NCI-H2171 treated with DMSO at 0.1 percent for 48 hours (cell line): ENCODE results near the gene MAPK8IP3.
"Not testable (repeated sequence)": the region's sequence is repeated elsewhere in the genome, so short reads cannot be mapped to it uniquely, and the experiment has no call there.

Source experiments
- DNase-seq: peaks from one replicate; lab custom pipeline; 2025; lab: John Stamatoyannopoulos, UW

Gene MAPK8IP3

GRCh38 chr16:1709356-1709755 is 3.4 kb downstream of the MAPK8IP3 start:
- peak; percentile 82 for DNase-seq

GRCh38 chr16:1710811-1711507 is 5.0 kb downstream of the MAPK8IP3 start:
- no peak for DNase-seq

DNA sequence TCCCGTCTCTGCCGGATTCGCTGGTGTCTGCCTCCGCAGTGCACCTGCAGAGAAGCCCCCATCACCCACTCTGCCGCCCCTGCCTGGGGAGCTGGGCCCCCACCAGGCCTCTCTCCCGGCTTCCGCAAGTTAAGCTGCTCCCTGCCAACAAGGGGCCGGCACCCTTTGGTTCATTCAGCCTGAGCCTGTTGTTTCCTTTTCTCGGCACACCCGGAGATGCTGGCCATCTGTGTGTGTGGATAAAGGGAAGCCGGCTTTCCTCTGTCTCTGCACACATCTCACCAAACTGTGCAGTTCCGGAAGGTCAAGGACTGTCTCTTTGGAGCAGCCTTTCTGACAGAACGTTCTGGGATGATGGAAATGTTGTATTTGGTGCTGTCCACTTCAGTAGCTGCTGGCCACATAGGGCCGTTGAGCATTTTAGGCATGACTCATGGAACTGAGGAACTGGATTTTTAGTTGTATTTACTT is 6.8 kb downstream of the MAPK8IP3 start:
- DNase-seq, result no peak

DNA sequence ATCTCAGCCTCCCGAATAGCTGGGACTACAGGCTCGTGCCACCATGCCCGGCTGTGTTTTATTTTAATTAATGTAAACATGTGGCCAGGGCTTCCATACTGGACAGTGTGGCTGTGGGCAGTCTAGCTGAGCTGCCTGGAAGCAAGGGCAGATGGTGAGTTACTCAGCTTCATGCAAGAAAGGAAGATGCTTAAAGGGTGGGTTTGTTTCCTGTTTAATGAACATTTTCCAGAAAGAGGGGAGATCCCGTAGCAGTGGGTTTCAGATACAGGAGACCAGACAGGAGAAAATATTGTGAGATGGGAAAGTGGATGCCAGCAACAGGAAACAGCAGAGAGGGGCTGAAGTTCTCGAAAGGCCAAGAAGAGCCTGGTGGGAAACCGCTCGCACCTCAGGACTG is 7.3 kb downstream of the MAPK8IP3 start:
- no peak for DNase-seq

GRCh38 chr16:1713933-1714332 is 7.9 kb downstream of the MAPK8IP3 start:
- DNase-seq, result no peak

- DNase-seq, result no peak
Observed at GRCh38 chr16:1715220-1715619, 9.2 kb downstream of the MAPK8IP3 start.

- DNase-seq, result not testable (repeated sequence)
Observed at GRCh38 chr16:1718236-1718635, 12.2 kb downstream of the MAPK8IP3 start.

DNA sequence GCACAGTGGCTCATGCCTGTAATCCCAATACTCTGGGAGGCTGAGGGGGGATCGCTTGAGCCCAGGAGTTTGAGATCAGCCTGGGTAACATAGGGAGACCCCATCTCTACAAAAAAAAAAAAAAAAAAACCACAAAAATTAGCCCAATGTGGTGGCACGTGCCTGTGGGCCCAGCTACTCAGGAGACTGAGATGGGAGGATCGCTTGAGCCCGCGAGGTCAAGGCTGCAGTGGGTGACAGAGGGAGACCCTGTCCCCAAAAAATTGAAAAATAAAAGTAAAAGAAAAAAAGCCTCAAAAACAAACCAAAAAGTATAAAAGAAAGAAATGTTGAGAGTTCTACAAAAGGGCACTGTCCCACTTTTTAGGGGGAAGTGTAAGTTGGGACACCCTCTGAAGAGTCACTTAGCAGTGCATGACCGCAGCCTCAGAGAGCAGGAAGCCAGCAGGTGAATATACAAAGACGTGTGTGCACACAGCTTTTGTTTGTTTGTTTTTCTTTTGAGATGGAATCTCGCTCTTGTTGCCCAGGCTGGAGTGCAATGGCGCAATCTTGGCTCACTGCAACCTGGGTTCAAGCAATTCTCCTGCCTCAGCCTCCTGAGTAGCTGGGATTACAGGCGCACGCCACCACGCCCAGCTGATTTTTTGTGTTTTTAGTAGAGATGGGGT is 13.7 kb downstream of the MAPK8IP3 start:
- DNase-seq, result not testable (repeated sequence)

DNA sequence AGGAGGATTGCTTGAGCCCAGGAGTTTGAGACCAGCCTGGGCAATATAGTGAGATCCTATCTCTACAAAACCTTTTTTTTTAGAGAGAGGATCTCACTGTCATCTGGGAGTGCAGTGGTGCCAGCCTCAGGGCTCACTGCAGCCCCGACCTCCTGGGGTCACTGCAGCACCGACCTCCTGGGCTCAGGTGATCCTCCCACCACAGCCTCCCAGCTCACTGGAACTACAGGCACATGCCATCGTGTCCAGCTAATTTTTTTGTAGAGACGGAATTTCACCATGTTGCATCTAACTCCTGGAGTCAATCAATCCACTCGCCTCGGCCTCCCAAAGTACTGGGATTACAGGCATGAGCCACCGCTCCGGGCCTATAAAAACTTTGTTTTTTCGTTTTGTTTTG is 15.4 kb downstream of the MAPK8IP3 start:
- DNase-seq, result no peak

DNA sequence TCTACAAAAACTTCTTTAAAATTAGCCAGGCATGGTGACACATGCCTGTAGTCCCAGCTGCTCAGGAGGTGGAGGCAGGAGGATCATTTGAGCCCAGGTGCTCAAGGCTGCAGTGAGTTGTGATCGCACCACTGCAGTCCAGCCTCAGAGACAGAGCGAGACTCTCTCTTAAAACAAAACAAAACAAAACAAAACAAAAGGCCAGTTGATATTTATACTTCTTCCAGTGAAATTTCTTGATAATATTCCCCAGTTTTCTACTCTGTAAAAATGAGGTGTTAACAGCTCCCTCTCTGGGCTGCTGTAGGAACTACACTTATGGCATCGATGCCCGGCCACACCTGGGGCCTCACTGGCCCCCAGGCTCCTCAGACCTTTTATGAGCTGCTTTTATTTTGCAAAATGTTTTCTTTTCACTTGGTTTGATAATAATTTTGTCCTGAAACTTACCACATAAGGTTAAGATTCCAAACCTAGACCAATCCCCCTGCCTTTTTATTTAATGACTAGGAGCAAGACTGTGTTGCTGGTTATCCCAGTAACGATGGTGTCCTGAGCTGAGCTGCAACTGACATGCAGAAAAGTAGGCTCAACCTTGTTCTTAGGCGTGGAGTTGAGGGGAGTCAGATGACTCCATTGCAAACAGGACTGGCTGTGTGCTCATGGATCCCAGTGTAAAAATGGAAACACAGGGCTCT is 17.6 kb downstream of the MAPK8IP3 start:
- no peak for DNase-seq

DNA sequence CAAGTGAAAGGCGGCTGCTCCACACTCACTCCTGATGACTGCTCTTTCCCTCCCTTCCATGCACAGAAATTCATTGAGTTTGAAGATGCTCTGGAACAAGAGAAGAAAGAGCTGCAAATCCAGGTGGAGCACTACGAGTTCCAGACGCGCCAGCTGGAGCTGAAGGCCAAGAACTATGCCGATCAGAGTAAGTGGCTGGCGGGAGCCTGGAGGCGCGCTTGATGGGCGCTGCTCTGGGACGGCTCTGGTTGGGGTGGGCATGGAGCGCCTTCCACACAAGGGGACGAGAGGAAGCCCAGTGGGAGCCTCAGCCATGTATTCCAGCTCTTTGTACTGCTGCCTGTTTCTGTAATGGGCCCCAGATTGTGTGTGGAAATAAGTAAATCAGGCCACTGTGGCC is 18.5 kb downstream of the MAPK8IP3 start:
- DNase-seq, result no peak

DNA sequence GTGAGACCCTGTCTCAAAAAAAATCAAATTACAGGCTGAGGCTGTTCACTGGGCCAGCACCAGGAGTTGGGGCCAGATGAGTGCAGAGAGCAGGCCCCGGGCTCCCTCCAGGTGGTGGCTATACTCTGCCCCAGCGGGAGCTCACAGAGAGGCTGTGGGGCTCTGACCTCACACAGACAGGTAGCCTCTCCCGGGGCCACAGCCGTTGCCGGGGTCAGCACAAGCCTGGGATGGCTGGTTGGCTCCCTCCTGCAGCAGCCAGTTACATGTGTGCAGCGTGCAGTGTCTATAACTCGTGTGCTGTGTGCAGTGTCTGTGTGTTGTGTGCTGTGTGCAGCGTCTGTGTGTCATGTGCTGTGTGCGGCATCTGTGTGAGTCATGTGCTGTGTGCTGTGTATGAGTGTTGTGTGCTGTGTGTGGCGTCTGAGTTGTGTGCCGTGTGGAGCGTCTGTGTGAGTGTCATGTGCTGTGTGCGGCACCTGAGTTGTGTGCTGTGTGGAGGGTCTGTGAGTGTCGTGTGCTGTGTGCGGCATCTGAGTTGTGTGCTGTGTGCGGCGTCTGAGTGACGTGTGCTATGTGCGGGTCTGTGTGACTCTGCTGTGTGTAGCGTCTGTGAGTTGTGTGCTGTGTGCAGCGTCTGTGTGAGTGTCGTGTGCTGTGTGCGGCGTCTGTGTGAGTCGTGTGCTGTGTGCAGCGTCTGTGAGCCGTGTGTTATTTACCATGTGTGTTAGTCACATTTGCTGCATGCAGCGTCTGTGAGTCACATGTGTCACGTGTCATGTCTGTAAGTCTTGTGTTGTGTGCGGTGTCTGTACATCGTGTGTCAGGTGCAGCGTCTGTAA is 20.9 kb downstream of the MAPK8IP3 start:
- no peak for DNase-seq

DNA sequence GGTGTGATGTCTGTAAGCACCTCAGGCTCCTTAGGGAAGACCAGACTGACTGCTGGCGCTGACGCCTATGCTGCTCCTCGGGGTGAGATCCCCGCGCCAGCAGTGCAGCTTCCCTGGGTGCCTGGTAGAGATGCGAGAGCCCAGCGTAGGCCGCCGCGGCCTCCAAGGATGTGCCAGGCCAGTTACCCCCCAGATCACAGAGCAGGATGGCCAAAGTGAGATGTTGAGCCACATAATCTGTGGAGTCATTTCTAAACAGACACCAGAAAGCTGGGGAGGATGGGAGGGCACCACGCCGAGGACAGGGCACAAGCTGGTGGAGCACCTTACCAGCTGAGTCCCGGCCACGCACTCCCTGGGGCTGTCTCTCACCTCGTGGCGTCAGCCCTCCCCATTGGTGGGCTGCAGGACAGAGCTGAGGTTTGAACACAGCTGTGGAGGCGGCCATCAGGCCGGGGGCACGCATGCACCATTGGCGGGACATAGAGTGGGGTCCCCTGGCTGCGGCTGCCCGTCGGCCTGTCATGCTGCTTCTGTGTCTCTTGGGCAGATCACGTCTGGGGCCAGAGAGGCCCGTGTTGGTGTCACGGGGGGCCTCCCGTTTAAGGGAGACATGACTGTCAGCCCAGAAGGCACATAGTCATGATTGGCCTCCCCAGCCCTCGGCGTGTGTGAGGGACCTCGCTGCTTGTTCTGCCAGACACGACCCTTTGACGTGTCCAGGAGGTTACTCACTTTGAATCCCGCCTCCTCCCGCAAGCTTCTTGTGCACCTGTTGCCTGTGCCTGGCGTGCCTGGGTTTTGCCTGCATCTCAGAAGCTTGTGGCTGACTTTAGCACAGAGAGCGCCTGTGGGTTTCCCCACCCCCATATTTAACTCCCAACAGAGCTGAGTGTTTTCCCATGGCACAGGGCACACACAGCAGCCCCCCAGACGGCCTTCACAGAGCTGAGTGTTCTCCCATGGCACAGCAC is 21.9 kb downstream of the MAPK8IP3 start:
- no peak for DNase-seq

DNA sequence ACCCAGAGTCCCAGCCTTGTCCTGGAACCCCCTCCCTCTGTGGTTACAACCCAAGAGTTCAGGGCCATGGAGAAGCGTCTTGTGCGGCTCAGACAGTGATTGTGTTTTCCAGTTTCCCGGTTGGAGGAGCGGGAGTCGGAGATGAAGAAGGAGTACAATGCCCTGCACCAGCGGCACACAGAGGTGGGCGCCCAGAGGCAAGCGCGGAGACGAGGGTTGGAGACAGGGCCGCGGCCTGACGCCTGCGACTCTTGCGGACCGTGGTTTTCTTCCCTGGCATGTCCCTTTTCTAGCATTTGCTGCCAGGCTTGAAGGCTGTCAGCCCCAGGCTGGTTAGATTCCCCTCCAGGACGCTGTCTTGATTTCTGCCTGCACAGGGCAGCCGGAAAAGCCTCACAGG is 23.0 kb downstream of the MAPK8IP3 start:
- DNase-seq, result no peak

DNA sequence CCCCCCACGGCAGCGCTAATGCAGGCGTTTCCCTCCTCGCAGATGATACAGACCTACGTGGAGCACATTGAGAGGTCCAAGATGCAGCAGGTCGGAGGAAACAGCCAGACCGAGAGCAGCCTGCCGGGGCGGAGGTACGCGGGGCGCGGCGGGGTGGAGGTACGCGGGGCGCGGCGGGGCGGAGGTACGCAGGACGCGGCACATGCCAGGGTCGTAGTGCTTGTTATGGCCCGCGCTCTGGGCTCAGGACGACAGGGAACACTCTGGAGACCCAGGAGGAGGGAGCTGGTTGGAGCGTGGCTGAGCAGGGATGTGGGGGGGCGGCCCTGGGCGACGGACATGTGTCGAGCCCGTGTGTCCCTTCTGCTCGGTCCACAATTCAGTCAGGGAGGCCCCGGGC is 23.4 kb downstream of the MAPK8IP3 start:
- no peak for DNase-seq

DNA sequence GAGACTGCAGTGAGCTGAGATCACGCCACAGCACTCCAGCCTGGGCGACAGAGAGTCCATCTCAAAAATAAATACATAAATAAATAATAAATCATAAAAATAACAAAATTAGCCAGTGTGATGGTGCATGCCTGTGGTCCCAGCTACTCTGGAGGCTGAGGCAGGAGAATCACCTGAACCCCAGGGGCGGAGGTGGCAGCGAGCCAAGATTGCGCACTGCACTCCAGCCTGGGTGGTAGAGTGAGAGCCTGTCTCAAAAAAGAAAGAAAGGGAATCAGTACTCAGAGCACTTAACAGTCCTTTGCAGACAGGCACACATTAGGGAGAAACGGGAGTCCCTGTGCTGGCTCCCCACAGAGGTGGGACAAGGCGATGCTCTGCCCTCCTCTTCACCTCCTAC is 25.1 kb downstream of the MAPK8IP3 start:
- no peak for DNase-seq

DNA sequence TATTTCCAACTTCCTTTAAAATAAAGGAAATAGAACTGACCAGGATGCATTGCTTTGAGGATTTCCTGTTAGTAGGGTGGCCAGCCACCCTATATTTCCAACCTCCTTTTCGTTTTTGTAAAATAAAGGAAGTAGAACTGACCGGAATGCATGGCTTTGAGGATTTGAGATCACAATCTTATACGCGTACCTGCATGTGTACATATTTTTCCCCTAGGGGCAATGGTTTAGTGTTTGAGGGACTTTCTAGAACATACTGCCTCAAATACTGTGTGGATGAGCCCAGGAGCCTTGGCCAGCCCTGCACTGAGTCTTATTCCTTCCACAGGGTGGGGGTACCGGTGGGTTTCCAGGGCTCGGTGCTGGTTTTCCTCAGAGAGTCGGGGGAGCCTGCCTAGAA is 25.6 kb downstream of the MAPK8IP3 start:
- DNase-seq, result no peak

- no peak for DNase-seq
Observed at GRCh38 chr16:1732071-1732470, 26.1 kb downstream of the MAPK8IP3 start.

GRCh38 chr16:1732551-1732987 is 26.6 kb downstream of the MAPK8IP3 start:
- DNase-seq, result peak; percentile 13

GRCh38 chr16:1734123-1734522 is 28.1 kb downstream of the MAPK8IP3 start:
- DNase-seq, result no peak

GRCh38 chr16:1734816-1735215 is 28.8 kb downstream of the MAPK8IP3 start:
- no peak for DNase-seq
